Kidney glomerular epithelial cell (primary cell): ENCODE measurements around the gene CHST11.
"Not testable (repeated sequence)": the region's sequence is repeated elsewhere in the genome, so short reads cannot be mapped to it uniquely, and the experiment has no call there.

Experiments
- DNase-seq: peaks from one replicate; lab custom pipeline; 2025; lab: John Stamatoyannopoulos, UW

The CHST11 gene

GRCh38 chr12:104738776-104739642 lies 282.3 kb downstream of the CHST11 start:
- no peak for DNase-seq

GRCh38 chr12:104740668-104741067 lies 283.9 kb downstream of the CHST11 start:
- DNase-seq: no peak

- no peak for DNase-seq
Measured at GRCh38 chr12:104741077-104741476, 284.3 kb downstream of the CHST11 start.

- DNase-seq: no peak
Measured at GRCh38 chr12:104741497-104742367, 285.0 kb downstream of the CHST11 start.

- no peak for DNase-seq
Measured at GRCh38 chr12:104742551-104743201, 285.9 kb downstream of the CHST11 start.

GRCh38 chr12:104743202-104743580 lies 286.4 kb downstream of the CHST11 start:
- DNase-seq: no peak

- not testable (repeated sequence) for DNase-seq
Measured at GRCh38 chr12:104743753-104744548, 287.2 kb downstream of the CHST11 start.

GRCh38 chr12:104746467-104747088 lies 289.8 kb downstream of the CHST11 start:
- no peak for DNase-seq

GRCh38 chr12:104747330-104747729 lies 290.6 kb downstream of the CHST11 start:
- no peak for DNase-seq

GRCh38 chr12:104747955-104748354 lies 291.2 kb downstream of the CHST11 start:
- DNase-seq: no peak

- no peak for DNase-seq
Measured at GRCh38 chr12:104748356-104748755, 291.6 kb downstream of the CHST11 start.

GRCh38 chr12:104748790-104749189 lies 292.0 kb downstream of the CHST11 start:
- no peak for DNase-seq

GRCh38 chr12:104749545-104749944 lies 292.8 kb downstream of the CHST11 start:
- no peak for DNase-seq

GRCh38 chr12:104750061-104750460 lies 293.3 kb downstream of the CHST11 start:
- DNase-seq: no peak

GRCh38 chr12:104751120-104751519 lies 294.4 kb downstream of the CHST11 start:
- DNase-seq: no peak

- no peak for DNase-seq
Measured at GRCh38 chr12:104751594-104751993, 294.8 kb downstream of the CHST11 start.

- DNase-seq: no peak
Measured at GRCh38 chr12:104752016-104752415, 295.3 kb downstream of the CHST11 start.

GRCh38 chr12:104752881-104753280 lies 296.1 kb downstream of the CHST11 start:
- DNase-seq: no peak

GRCh38 chr12:104756901-104757300 lies 300.2 kb downstream of the CHST11 start:
- DNase-seq: no peak

GRCh38 chr12:104758771-104759170 lies 302.0 kb downstream of the CHST11 start:
- DNase-seq: no peak

GRCh38 chr12:104761091-104761490 lies 304.3 kb downstream of the CHST11 start:
- DNase-seq: no peak
